Measurements from ENCODE around the gene PRAME. TPM values are rescaled to one million over a fixed set of nuclear protein-coding genes. Genes with fewer than 3 reads are reported as not detected.

Gene PRAME
- total RNA-seq, 1 experiment from 2014 or later = not detected

GRCh38 chr22:22550789-22551434, 8.2 kb downstream of the PRAME start:
- no peaks in the 10 kb centered on the region for H3F3A ChIP-seq (ENCODE audit: insufficient read depth, low read depth)
- no TSS peak for BruUV-seq (replicated peaks)
- H3K79me2 ChIP-seq (ENCODE audit: low read depth) = no peaks in the 10 kb centered on the region

GRCh38 chr22:22548910-22549309, 10.2 kb downstream of the PRAME start:
- Histone ChIP-seq H3K4me2 (no peak overlapping the region), H3K79me2 (ENCODE audit: low read depth) (no peaks in the 10 kb centered on the region), H3F3A (ENCODE audit: insufficient read depth, low read depth) (no peaks in the 10 kb centered on the region), H3K4me3 (no peak overlapping the region), H3K27ac (no peak overlapping the region), H3K4me1 (replicated peaks; ENCODE audit: insufficient read depth) (no peaks in the 10 kb centered on the region), H3K9me2 (ENCODE audit: insufficient read depth) (no peaks in the 10 kb centered on the region), H3K27me3 (ENCODE audit: insufficient read depth, low read depth) (peaks cover 30% of the 10 kb centered on the region), H3K9me3 (ENCODE audit: insufficient read depth, low read depth) (no peaks in the 10 kb centered on the region), H3K36me3 (ENCODE audit: low read depth) (no peaks in the 10 kb centered on the region), H2AFZ (no peak overlapping the region), H4K20me1 (ENCODE audit: insufficient read depth) (no peaks in the 10 kb centered on the region)
- CTCF ChIA-PET = no interaction called here
- no peak for DNase-seq
- intact Hi-C loops (cut with micrococcal nuclease; ENCODE audit: unreplicated experiment) = no loop called here
- no TSS peak for BruUV-seq (replicated peaks)
- POLR2A ChIA-PET (ENCODE audit: unreplicated experiment) = no interaction called here
- TF ChIP-seq EZH2 (IDR thresholded peaks at IDR 0.05; ENCODE audit: low read depth) = no peak
- no peak for TF ChIP-seq CTCF (conservative IDR thresholded peaks at IDR 0.05)

More at GRCh38 chr22:22550789-22551434, 8.2 kb downstream of the PRAME start:
- H3K9me3 ChIP-seq (ENCODE audit: insufficient read depth, low read depth) = no peaks in the 10 kb centered on the region
- ChIA-PET CTCF (no interaction called here), POLR2A (ENCODE audit: unreplicated experiment) (no interaction called here)
- intact Hi-C loops (cut with micrococcal nuclease; ENCODE audit: unreplicated experiment) = no loop called here
- H3K36me3 ChIP-seq (ENCODE audit: low read depth) = no peaks in the 10 kb centered on the region
- no peaks in the 10 kb centered on the region for H3K4me1 ChIP-seq (replicated peaks; ENCODE audit: insufficient read depth)
- no peak for DNase-seq
- H3K4me3 ChIP-seq = no peak overlapping the region
- H3K9me2 ChIP-seq (ENCODE audit: insufficient read depth) = no peaks in the 10 kb centered on the region
- no peaks in the 10 kb centered on the region for H4K20me1 ChIP-seq (ENCODE audit: insufficient read depth)
- H3K4me2 ChIP-seq = no peak overlapping the region
- no peak overlapping the region for H3K27ac ChIP-seq
- H3K27me3 ChIP-seq (ENCODE audit: insufficient read depth, low read depth) = peaks cover 30% of the 10 kb centered on the region
- no peak overlapping the region for H2AFZ ChIP-seq
- TF ChIP-seq CTCF (conservative IDR thresholded peaks at IDR 0.05) (no peak), EZH2 (IDR thresholded peaks at IDR 0.05; ENCODE audit: low read depth) (no peak)

DNA sequence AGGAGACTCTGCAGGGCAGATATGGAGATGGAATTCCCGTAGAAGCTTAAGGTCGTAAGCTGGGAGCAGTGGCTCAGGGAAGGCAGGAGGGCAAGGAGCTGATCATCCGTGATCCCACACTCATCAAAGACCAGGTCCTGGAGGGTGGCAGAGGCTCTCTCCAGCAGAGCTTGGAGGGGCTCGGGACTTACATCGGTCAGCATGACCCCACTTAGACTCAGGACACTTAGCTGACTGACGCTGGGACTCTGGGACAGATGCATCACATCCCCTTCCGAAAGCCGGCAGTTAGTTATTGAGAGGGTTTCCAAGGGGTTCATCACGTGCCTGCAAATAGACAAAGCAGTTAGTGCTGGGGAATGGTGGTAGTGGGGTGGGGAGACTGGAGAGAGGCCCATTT, 10.7 kb downstream of the PRAME start:
- Histone ChIP-seq H3K36me3 (ENCODE audit: low read depth) (no peaks in the 10 kb centered on the region), H3F3A (ENCODE audit: insufficient read depth, low read depth) (no peaks in the 10 kb centered on the region), H3K9me2 (ENCODE audit: insufficient read depth) (no peaks in the 10 kb centered on the region), H2AFZ (no peak overlapping the region), H3K27ac (no peak overlapping the region), H3K4me1 (replicated peaks; ENCODE audit: insufficient read depth) (no peaks in the 10 kb centered on the region), H3K4me3 (no peak overlapping the region), H3K27me3 (ENCODE audit: insufficient read depth, low read depth) (peaks cover 30% of the 10 kb centered on the region), H3K9me3 (ENCODE audit: insufficient read depth, low read depth) (no peaks in the 10 kb centered on the region), H4K20me1 (ENCODE audit: insufficient read depth) (no peaks in the 10 kb centered on the region), H3K4me2 (no peak overlapping the region), H3K79me2 (ENCODE audit: low read depth) (no peaks in the 10 kb centered on the region)
- no TSS peak for BruUV-seq (replicated peaks)
- intact Hi-C loops (cut with micrococcal nuclease; ENCODE audit: unreplicated experiment) = no loop called here
- ChIA-PET CTCF (no interaction called here), POLR2A (ENCODE audit: unreplicated experiment) (no interaction called here)
- TF ChIP-seq EZH2 (IDR thresholded peaks at IDR 0.05; ENCODE audit: low read depth) (no peak), CTCF (conservative IDR thresholded peaks at IDR 0.05) (no peak)
- DNase-seq = no peak
